Measurements from ENCODE around the gene BDP1. TPM values are rescaled to one million over a fixed set of nuclear protein-coding genes. Genes with fewer than 3 reads are reported as not detected.
"Not testable (repeated sequence)": the region's sequence is repeated elsewhere in the genome, so short reads cannot be mapped to it uniquely, and the experiment has no call there.

The BDP1 gene
- total and polyA plus RNA-seq, 2 of the 4 experiments (the other 2 are of a cell fraction): 5.8 to 14.0 TPM

DNA sequence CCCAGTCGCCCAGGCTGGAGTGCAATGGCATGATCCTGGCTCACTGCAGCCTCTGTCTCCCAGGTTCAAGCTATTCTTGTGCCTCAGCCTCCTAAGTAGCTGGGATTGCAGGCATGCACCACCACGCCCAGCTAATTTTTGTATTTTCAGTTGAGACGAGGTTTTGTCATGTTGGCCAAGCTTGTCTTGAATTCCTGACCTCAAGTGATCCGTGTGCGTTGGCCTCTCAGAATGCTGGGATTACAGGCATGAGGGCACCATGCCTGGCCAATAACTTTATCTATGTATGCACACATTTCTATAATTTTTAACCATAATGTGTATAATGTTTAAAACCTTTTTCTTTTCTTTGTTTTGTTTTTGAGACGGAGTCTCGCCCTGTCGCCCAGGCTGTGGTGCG is 43.3 kb downstream of the BDP1 start:
- H3K4ac ChIP-seq (ENCODE audit: low read depth, low read length); intact Hi-C loops (cut with micrococcal nuclease); H3K23ac ChIP-seq (ENCODE audit: low read depth, low read length); H2BK5ac ChIP-seq (ENCODE audit: low read depth, low read length, poor library complexity, severe bottlenecking); POLR2A ChIA-PET (ENCODE audit: unreplicated experiment); ATAC-seq (ENCODE audit: low read depth); H3K18ac ChIP-seq (ENCODE audit: low read depth, low read length); H3K4me3 ChIP-seq (ENCODE audit: insufficient read depth, low read depth, low read length); H4K8ac ChIP-seq (ENCODE audit: low read depth in 2 of 2, low read length in 2 of 2); H2AFZ ChIP-seq (replicated peaks; ENCODE audit: low read length, poor library complexity); H4K5ac ChIP-seq (ENCODE audit: low read depth, low read length); H2BK15ac ChIP-seq (ENCODE audit: low read depth, low read length); H3K56ac ChIP-seq (ENCODE audit: extremely low read depth, insufficient read depth, low read length); H2AK9ac ChIP-seq (replicated peaks; ENCODE audit: low read depth, low read length, poor library complexity); H3K14ac ChIP-seq (replicated peaks; ENCODE audit: low read depth, low read length); H3K9me1 ChIP-seq (ENCODE audit: insufficient read depth, low read length); H2AK5ac ChIP-seq (ENCODE audit: low read depth, low read length); H3K79me1 ChIP-seq (ENCODE audit: low read depth in 1 of 2, low read length in 2 of 2); H2BK20ac ChIP-seq (ENCODE audit: low read depth, low read length); DNase-seq; H4K91ac ChIP-seq (ENCODE audit: insufficient read depth, low read depth, low read length); H4K20me1 ChIP-seq (ENCODE audit: insufficient read depth, low read length); H2BK120ac ChIP-seq (ENCODE audit: low read depth, low read length); H3K9me3 ChIP-seq (ENCODE audit: control insufficient read depth, insufficient read depth, low read length); CTCF ChIA-PET; H3K27me3 ChIP-seq (ENCODE audit: control insufficient read depth, insufficient read depth, low read length); dilution Hi-C loops (cut with HindIII; ENCODE audit: low sequenced_read_pairs, unreplicated experiment); in situ Hi-C loops (cut with MboI; ENCODE audit: low sequenced_read_pairs); H3K9ac ChIP-seq (ENCODE audit: low read depth, low read length); H3K4me1 ChIP-seq (ENCODE audit: control insufficient read depth, insufficient read depth, low read length); H3K27ac ChIP-seq (ENCODE audit: insufficient read depth, low read length); BruUV-seq (replicated peaks); H3K4me2 ChIP-seq (ENCODE audit: low read depth, low read length): not testable (repeated sequence)
- 100% methylated on average over 3 of the region's 9 CpGs; no CpG with 5 or more reads in 1 of the 2 experiments for WGBS, 2 experiments (ENCODE audit: extremely low coverage in 2 of 2, insufficient read length in 1 of 2)
- H3K36me3 ChIP-seq (ENCODE audit: control insufficient read depth, insufficient read depth, low read length): peaks cover 31% of the 10 kb centered on the region

Data from IMR-90 (cell line).